HG03095 (cell line): ENCODE results near the gene BCR.

Experiments used
- ATAC-seq: cut with Tn5 transposase; IDR thresholded peaks from one replicate; pipeline ENCODE4 v1.9.1; 2021; ENCODE audit warnings: moderate library complexity; ENCODE audit not compliant: unreplicated experiment

BCR gene

GRCh38 chr22:23150762-23151161 lies 29.5 kb upstream of the BCR start:
- no peak for ATAC-seq

- ATAC-seq, result no peak
These were observed 28.5 kb upstream of the BCR start for GRCh38 chr22:23151827-23152226.

- no peak for ATAC-seq
These were observed 27.8 kb upstream of the BCR start for GRCh38 chr22:23152238-23153114.

- no peak for ATAC-seq
These were observed 26.3 kb upstream of the BCR start for GRCh38 chr22:23153994-23154393.

- ATAC-seq, result no peak
These were observed 25.8 kb upstream of the BCR start for GRCh38 chr22:23154461-23154860.

- ATAC-seq, result no peak
These were observed 25.2 kb upstream of the BCR start for GRCh38 chr22:23155143-23155542.

- no peak for ATAC-seq
These were observed 24.5 kb upstream of the BCR start for GRCh38 chr22:23155831-23156230.

GRCh38 chr22:23156286-23156685 lies 24.0 kb upstream of the BCR start:
- no peak for ATAC-seq

- no peak for ATAC-seq
These were observed 22.5 kb upstream of the BCR start for GRCh38 chr22:23157560-23158515.

- no peak for ATAC-seq
These were observed 21.6 kb upstream of the BCR start for GRCh38 chr22:23158516-23159290.

GRCh38 chr22:23159291-23159630 lies 21.0 kb upstream of the BCR start:
- no peak for ATAC-seq

- no peak for ATAC-seq
These were observed 19.3 kb upstream of the BCR start for GRCh38 chr22:23161029-23161428.

- ATAC-seq, result no peak
These were observed 18.7 kb upstream of the BCR start for GRCh38 chr22:23161574-23161973.

- ATAC-seq, result no peak
These were observed 16.6 kb upstream of the BCR start for GRCh38 chr22:23163665-23164064.

- no peak for ATAC-seq
These were observed 16.2 kb upstream of the BCR start for GRCh38 chr22:23164091-23164490.

- ATAC-seq, result no peak
These were observed 14.1 kb upstream of the BCR start for GRCh38 chr22:23166042-23166831.

- ATAC-seq, result no peak
These were observed 13.3 kb upstream of the BCR start for GRCh38 chr22:23166841-23167616.

GRCh38 chr22:23168391-23169042 lies 11.8 kb upstream of the BCR start:
- ATAC-seq, result no peak

GRCh38 chr22:23169043-23169406 lies 11.3 kb upstream of the BCR start:
- no peak for ATAC-seq
